H9 (cell line): ENCODE results near the gene SFI1. TPM values are rescaled to one million over a fixed set of nuclear protein-coding genes. Genes with fewer than 3 reads are reported as not detected.

Experiments
- DNase-seq: peaks from one replicate; pipeline ENCODE4 v3.0.0-alpha.2; 2017
- H2AFZ ChIP-seq: one replicate; pipeline ENCODE4 v1.6.1; 2013; ENCODE audit warnings: mild to moderate bottlenecking, low read length, control low read depth, moderate library complexity
- H2AK5ac ChIP-seq: 2 replicates; pipeline ENCODE4 v1.6.1; 2013; ENCODE audit warnings: low read length, control low read depth, mixed read lengths; ENCODE audit not compliant: insufficient read length
- H2BK120ac ChIP-seq: one replicate; pipeline ENCODE4 v1.6.1; 2013; ENCODE audit warnings: low read depth, mild to moderate bottlenecking, low read length, control low read depth, inconsistent platforms; ENCODE audit not compliant: poor library complexity, severe bottlenecking
- H2BK12ac ChIP-seq: 2 replicates; pipeline ENCODE4 v1.6.1; 2013; ENCODE audit warnings: low read length, control low read depth, mixed read lengths, low read depth; ENCODE audit not compliant: insufficient read length
- H2BK15ac ChIP-seq: 2 replicates; pipeline ENCODE4 v1.6.1; 2013; ENCODE audit warnings: low read depth, low read length, control low read depth
- H2BK20ac ChIP-seq: one replicate; pipeline ENCODE4 v1.6.1; 2013; ENCODE audit warnings: low read depth, mild to moderate bottlenecking, low read length, control low read depth, inconsistent platforms; ENCODE audit not compliant: poor library complexity, severe bottlenecking
- H2BK5ac ChIP-seq: 2 replicates; pipeline ENCODE4 v1.6.1; 2013; ENCODE audit warnings: low read length, control low read depth, mixed read lengths; ENCODE audit not compliant: insufficient read length
- H3K14ac ChIP-seq: 2 replicates; pipeline ENCODE4 v1.6.1; 2013; ENCODE audit warnings: low read length, control low read depth; ENCODE audit not compliant: insufficient read depth
- H3K18ac ChIP-seq: 2 replicates; pipeline ENCODE4 v1.6.1; 2013; ENCODE audit warnings: low read depth, mild to moderate bottlenecking, mixed read lengths, low read length, control low read depth; ENCODE audit not compliant: insufficient read length
- H3K23ac ChIP-seq: 2 replicates; pipeline ENCODE4 v1.6.1; 2013; ENCODE audit warnings: low read length, control low read depth, mixed read lengths, low read depth; ENCODE audit not compliant: insufficient read length
- H3K23me2 ChIP-seq: 2 replicates; pipeline ENCODE4 v1.6.1; 2013; ENCODE audit warnings: low read depth, mild to moderate bottlenecking, mixed read lengths, low read length, control low read depth; ENCODE audit not compliant: insufficient read length, poor library complexity, severe bottlenecking
- H3K27ac ChIP-seq: 2 replicates; pipeline ENCODE4 v1.5.1; 2013; ENCODE audit warnings: low read length, control low read depth, mixed read lengths, low read depth; ENCODE audit not compliant: insufficient read length
- H3K27me3 ChIP-seq: 2 replicates; pipeline ENCODE4 v1.6.1; 2013; ENCODE audit warnings: low read length, control low read depth, inconsistent platforms; ENCODE audit not compliant: insufficient read depth
- H3K4ac ChIP-seq: 2 replicates; pipeline ENCODE4 v1.6.1; 2013; ENCODE audit warnings: low read depth, mild to moderate bottlenecking, control low read depth, inconsistent platforms, low read length, moderate library complexity
- H3K4me1 ChIP-seq: 2 replicates; pipeline ENCODE4 v1.6.1; 2013; ENCODE audit warnings: low read length, control low read depth, inconsistent platforms; ENCODE audit not compliant: insufficient read depth
- H3K4me2 ChIP-seq: 2 replicates; pipeline ENCODE4 v1.6.1; 2013; ENCODE audit warnings: low read length, control low read depth, mixed read lengths; ENCODE audit not compliant: insufficient read length, insufficient read depth
- H3K56ac ChIP-seq: 2 replicates; pipeline ENCODE4 v1.6.1; 2013; ENCODE audit warnings: low read depth, mild to moderate bottlenecking, mixed read lengths, low read length, control low read depth; ENCODE audit not compliant: insufficient read length
- H3K79me1 ChIP-seq: 2 replicates; pipeline ENCODE4 v1.6.1; 2013; ENCODE audit warnings: low read depth, mild to moderate bottlenecking, moderate library complexity, low read length, control low read depth, inconsistent platforms; ENCODE audit not compliant: insufficient read depth, poor library complexity, severe bottlenecking
- H3K79me2 ChIP-seq: 2 replicates; pipeline ENCODE4 v1.6.1; 2013; ENCODE audit warnings: low read length, control low read depth, inconsistent platforms; ENCODE audit not compliant: insufficient read depth
- H3K9ac ChIP-seq: 2 replicates; pipeline ENCODE4 v1.6.1; 2013; ENCODE audit warnings: low read length, control low read depth, mixed read lengths; ENCODE audit not compliant: insufficient read length; ENCODE audit errors: extremely low read depth
- H3K9me3 ChIP-seq: one replicate; pipeline ENCODE4 v1.6.1; 2013; ENCODE audit warnings: low read depth, low read length, inconsistent platforms; ENCODE audit not compliant: control insufficient read depth
- H3T11ph ChIP-seq: one replicate; pipeline ENCODE4 v1.6.1; 2013; ENCODE audit warnings: mild to moderate bottlenecking, low read length, control low read depth, inconsistent platforms
- H4K20me1 ChIP-seq: one replicate; pipeline ENCODE4 v1.6.1; 2013; ENCODE audit not compliant: control insufficient read depth, insufficient read length, insufficient read depth
- H4K5ac ChIP-seq: 2 replicates; pipeline ENCODE4 v1.6.1; 2013; ENCODE audit warnings: low read depth, mild to moderate bottlenecking, mixed read lengths, low read length, control low read depth; ENCODE audit not compliant: insufficient read length
- H4K8ac ChIP-seq: replicated peaks from 2 replicates; pipeline ENCODE4 v1.6.1; 2013; ENCODE audit warnings: low read length, control low read depth, mixed read lengths, low read depth; ENCODE audit not compliant: insufficient read length
- H4K91ac ChIP-seq: 2 replicates; pipeline ENCODE4 v1.6.1; 2013; ENCODE audit warnings: low read depth, mild to moderate bottlenecking, moderate library complexity, mixed read lengths, low read length, control low read depth; ENCODE audit not compliant: insufficient read length
- H3K27ac Mint-ChIP-seq, 3 experiments: 2 replicates in 2 of 3; 3 replicates in 1 of 3; pipeline ENCODE4 v1.8.0; 2020 to 2021; ENCODE audit warnings: mixed read lengths in 3 of 3, mild to moderate bottlenecking in 1 of 3, moderate library complexity in 1 of 3
- H3K27me3 Mint-ChIP-seq: 2 replicates; pipeline ENCODE4 v1.8.0; 2021; ENCODE audit warnings: low read depth, mild to moderate bottlenecking, moderate library complexity, mixed read lengths
- H3K36me3 Mint-ChIP-seq, 3 experiments: 2 replicates in 2 of 3; 3 replicates in 1 of 3; pipeline ENCODE4 v1.8.0; 2020 to 2021; ENCODE audit warnings: low read depth in 3 of 3, mixed read lengths in 3 of 3; ENCODE audit not compliant: insufficient read depth in 1 of 3
- H3K4me1 Mint-ChIP-seq, 2 experiments: 2 replicates each; pipeline ENCODE4 v1.8.0; 2020; ENCODE audit warnings: mixed read lengths in 2 of 2
- H3K4me3 Mint-ChIP-seq, 2 experiments: 2 replicates in 1 of 2; 3 replicates in 1 of 2; pipeline ENCODE4 v1.8.0; 2020 to 2021; ENCODE audit warnings: mild to moderate bottlenecking in 2 of 2, mixed read lengths in 2 of 2, moderate library complexity in 1 of 2
- H3K9me3 Mint-ChIP-seq, 2 experiments: 2 replicates in 1 of 2; 3 replicates in 1 of 2; pipeline ENCODE4 v1.8.0; 2020; ENCODE audit warnings: mild to moderate bottlenecking in 2 of 2, mixed read lengths in 2 of 2, moderate library complexity in 1 of 2
- CTCF ChIP-seq: fragments of 200-600 bp; sonication (generic); conservative IDR thresholded peaks from 3 replicates; pipeline ENCODE4 v1.8.0; 2021; ENCODE audit warnings: antibody characterized with exemption, mild to moderate bottlenecking
- WGBS: extraction: QIAGEN DNeasy Blood & Tissue Kit; methylation state at CpG from one replicate; pipeline ENCODE4 v1.1.7; 2013; ENCODE audit warnings: missing lambda C conversion rate, low lambda C conversion rate, mixed read lengths; ENCODE audit not compliant: insufficient read length; ENCODE audit errors: extremely low coverage; 5-methylcytosine and 5-hydroxymethylcytosine counted together
- total RNA-seq: library from RNA; stranded (reverse); gene quantifications from 2 replicates; pipeline ENCODE4 v1.2.1, GENCODE V29; 2021

SFI1 gene
- total RNA-seq, 1 experiment from 2014 or later = 26.4 TPM

- H2BK120ac ChIP-seq = no peak overlapping the region
- no peak overlapping the region for H3K4me2 ChIP-seq
- H2AK5ac ChIP-seq = no peak overlapping the region
- no peak overlapping the region for H3K14ac ChIP-seq
- H3K9ac ChIP-seq = no peak overlapping the region
- Mint-ChIP-seq H3K27ac (peak overlapping the region; percentile 52 to 80 (median 75); a peak in 4 of 7 replicates), H3K9me3 (no peaks in the 10 kb centered on the region; a peak in 1 of 5 replicates), H3K4me1 (peaks cover 5 to 9% of the 10 kb centered on the region in 2 experiments; a peak in 3 of 4 replicates), H3K27me3 (no peaks in the 10 kb centered on the region), H3K4me3 (no peak overlapping the region), H3K36me3 (peaks cover 0 to 17% (median 13%) of the 10 kb centered on the region in 3 experiments; a peak in 4 of 7 replicates)
- H3T11ph ChIP-seq = no peak overlapping the region
- no peaks in the 10 kb centered on the region for H3K9me3 ChIP-seq
- H2AFZ ChIP-seq = no peak overlapping the region
- no peak overlapping the region for H3K23ac ChIP-seq
- no peak for TF ChIP-seq CTCF
- H2BK15ac ChIP-seq = no peak overlapping the region
- H3K4me1 ChIP-seq = no peaks in the 10 kb centered on the region
- no peak overlapping the region for H2BK12ac ChIP-seq
- peaks cover 2% of the 10 kb centered on the region for H3K79me1 ChIP-seq
- H3K27ac ChIP-seq = peak overlapping the region; percentile 50
- no peak overlapping the region for H3K56ac ChIP-seq
- H2BK20ac ChIP-seq = no peak overlapping the region
- H2BK5ac ChIP-seq = no peak overlapping the region
- H3K4ac ChIP-seq = no peak overlapping the region
- DNase-seq = no peak
- peak overlapping the region; percentile 63 for H4K5ac ChIP-seq
- no peak overlapping the region for H4K8ac ChIP-seq
- no peaks in the 10 kb centered on the region for H4K20me1 ChIP-seq
- no peak overlapping the region for H4K91ac ChIP-seq
- H3K23me2 ChIP-seq = no peaks in the 10 kb centered on the region
- no peaks in the 10 kb centered on the region for H3K79me2 ChIP-seq
- H3K18ac ChIP-seq = no peak overlapping the region
- WGBS = no CpG with 5 or more reads among the region's 15 CpGs
- H3K27me3 ChIP-seq = no peaks in the 10 kb centered on the region
Observed at GRCh38 chr22:31637891-31638618, 141.7 kb downstream of the SFI1 start.
